ENCODE data around the gene MYO7A.

MYO7A gene

DNA sequence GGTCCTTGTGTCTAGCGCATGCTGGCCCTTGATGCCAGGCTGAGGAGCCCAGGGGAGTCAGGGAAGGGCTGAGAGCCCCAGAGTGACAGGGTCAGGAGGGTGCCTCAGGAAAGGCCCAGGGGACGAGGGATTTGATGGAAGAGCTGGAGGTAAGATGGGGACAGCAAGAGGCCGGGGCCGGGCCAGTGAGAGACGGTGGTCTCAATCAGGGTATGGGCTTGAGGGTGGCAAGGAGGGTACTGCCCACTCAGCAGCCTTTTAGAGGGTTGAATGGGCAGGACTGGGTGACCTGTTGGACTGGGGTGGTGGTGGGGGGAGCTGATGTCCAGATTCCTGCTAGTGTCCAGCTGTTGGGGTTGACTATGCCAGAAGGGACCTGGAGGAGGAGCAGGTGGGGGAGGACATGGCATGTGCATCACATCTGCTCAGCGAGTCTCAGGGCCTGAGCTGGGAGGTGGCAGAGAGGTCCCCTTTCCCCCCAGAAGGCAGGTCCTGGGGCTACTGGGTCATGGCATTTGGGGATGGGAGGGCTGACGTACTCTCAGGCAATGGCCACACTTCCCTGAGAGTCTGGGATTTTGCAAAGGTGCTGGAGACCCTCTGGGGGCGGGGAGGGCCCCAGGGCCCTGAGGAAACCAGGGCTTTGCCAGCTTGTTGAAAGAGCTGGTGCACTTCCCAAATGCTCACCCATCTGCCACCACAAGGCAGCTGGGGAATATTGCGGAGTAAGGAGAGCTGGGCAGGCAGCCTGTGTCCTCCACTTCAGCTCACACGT lies 18.4 kb downstream of the MYO7A start:
- Histone ChIP-seq H3K4me3 (IDR thresholded peaks at IDR 0.05; ENCODE audit: insufficient read depth, low read depth, low read length) (no peak overlapping the region), H3K79me2 (ENCODE audit: insufficient read depth, low read depth) (no peaks in the 10 kb centered on the region), H3K9ac (no peak overlapping the region), H2AFZ (ENCODE audit: low read depth) (no peak overlapping the region), H4K20me1 (ENCODE audit: insufficient read depth) (no peaks in the 10 kb centered on the region), H3K27ac (no peak overlapping the region), H3K27me3 (ENCODE audit: insufficient read depth, low read depth) (no peaks in the 10 kb centered on the region), H3K36me3 (ENCODE audit: insufficient read depth) (no peaks in the 10 kb centered on the region), H3K4me2 (no peak overlapping the region), H3K4me1 (ENCODE audit: low read depth, poor library complexity, severe bottlenecking) (no peaks in the 10 kb centered on the region)
- TF ChIP-seq, protein P1, sequence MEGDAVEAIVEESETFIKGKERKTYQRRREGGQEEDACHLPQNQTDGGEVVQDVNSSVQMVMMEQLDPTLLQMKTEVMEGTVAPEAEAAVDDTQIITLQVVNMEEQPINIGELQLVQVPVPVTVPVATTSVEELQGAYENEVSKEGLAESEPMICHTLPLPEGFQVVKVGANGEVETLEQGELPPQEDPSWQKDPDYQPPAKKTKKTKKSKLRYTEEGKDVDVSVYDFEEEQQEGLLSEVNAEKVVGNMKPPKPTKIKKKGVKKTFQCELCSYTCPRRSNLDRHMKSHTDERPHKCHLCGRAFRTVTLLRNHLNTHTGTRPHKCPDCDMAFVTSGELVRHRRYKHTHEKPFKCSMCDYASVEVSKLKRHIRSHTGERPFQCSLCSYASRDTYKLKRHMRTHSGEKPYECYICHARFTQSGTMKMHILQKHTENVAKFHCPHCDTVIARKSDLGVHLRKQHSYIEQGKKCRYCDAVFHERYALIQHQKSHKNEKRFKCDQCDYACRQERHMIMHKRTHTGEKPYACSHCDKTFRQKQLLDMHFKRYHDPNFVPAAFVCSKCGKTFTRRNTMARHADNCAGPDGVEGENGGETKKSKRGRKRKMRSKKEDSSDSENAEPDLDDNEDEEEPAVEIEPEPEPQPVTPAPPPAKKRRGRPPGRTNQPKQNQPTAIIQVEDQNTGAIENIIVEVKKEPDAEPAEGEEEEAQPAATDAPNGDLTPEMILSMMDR (conservative IDR thresholded peaks at IDR 0.05; ENCODE audit: low read depth, low read length) = no peak

DNA sequence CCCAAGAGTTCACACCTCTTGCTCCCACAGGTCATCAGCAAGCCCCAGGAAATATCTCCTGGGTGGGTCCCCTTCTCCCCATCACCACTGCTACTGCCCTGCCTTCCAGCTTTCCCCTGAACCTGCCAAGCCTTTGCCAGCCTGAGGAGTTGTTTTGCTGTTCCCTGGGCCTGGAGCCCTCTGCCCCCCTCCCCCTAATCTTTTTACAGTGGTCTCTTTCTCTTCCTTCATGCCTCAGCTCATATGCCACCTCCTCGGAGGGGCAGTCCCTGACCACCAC lies 18.9 kb downstream of the MYO7A start:
- Histone ChIP-seq H3K4me2 (no peak overlapping the region), H2AFZ (ENCODE audit: low read depth) (no peak overlapping the region), H3K36me3 (ENCODE audit: insufficient read depth) (no peaks in the 10 kb centered on the region), H3K27ac (no peak overlapping the region), H3K4me3 (IDR thresholded peaks at IDR 0.05; ENCODE audit: insufficient read depth, low read depth, low read length) (no peak overlapping the region), H3K4me1 (ENCODE audit: low read depth, poor library complexity, severe bottlenecking) (no peaks in the 10 kb centered on the region), H3K79me2 (ENCODE audit: insufficient read depth, low read depth) (no peaks in the 10 kb centered on the region), H3K27me3 (ENCODE audit: insufficient read depth, low read depth) (no peaks in the 10 kb centered on the region), H4K20me1 (ENCODE audit: insufficient read depth) (no peaks in the 10 kb centered on the region), H3K9ac (no peak overlapping the region)
- TF ChIP-seq, protein P1 (conservative IDR thresholded peaks at IDR 0.05; ENCODE audit: low read depth, low read length) = no peak

DNA sequence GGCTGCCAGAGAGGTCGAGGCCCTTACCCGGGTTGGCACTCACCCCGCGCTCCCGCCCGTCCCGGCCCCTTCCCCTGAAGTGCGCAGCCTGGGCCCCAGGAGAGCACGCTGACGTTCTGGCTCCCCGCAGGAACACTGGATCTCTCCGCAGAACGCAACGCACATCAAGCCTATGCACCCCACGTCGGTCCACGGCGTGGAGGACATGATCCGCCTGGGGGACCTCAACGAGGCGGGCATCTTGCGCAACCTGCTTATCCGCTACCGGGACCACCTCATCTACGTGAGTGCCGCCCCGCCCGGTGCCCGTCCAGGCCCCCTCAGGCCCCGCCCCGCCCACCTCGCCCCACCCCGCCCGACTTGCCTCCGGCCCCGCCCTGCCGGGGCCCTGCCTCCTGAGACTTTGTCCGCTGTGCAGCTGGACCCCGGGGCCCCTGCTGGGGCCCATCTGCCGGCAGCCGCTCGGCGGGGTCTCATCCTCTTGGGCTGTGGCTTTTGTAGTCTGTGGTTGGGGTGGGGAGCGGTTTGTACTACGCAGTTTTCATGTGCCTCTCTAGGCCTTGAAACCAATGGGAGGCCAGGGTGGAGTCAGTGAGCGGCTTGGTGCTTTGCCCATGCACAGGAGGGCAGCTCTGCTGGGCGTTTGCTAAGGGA lies 19.7 kb downstream of the MYO7A start:
- Histone ChIP-seq H3K36me3 (ENCODE audit: insufficient read depth) (no peaks in the 10 kb centered on the region), H3K9ac (no peak overlapping the region), H3K27me3 (ENCODE audit: insufficient read depth, low read depth) (no peaks in the 10 kb centered on the region), H3K27ac (no peak overlapping the region), H3K79me2 (ENCODE audit: insufficient read depth, low read depth) (no peaks in the 10 kb centered on the region), H3K4me1 (ENCODE audit: low read depth, poor library complexity, severe bottlenecking) (no peaks in the 10 kb centered on the region), H3K4me3 (IDR thresholded peaks at IDR 0.05; ENCODE audit: insufficient read depth, low read depth, low read length) (no peak overlapping the region), H2AFZ (ENCODE audit: low read depth) (no peak overlapping the region), H4K20me1 (ENCODE audit: insufficient read depth) (no peaks in the 10 kb centered on the region), H3K4me2 (no peak overlapping the region)
- TF ChIP-seq, protein P1 (conservative IDR thresholded peaks at IDR 0.05; ENCODE audit: low read depth, low read length) = no peak

DNA sequence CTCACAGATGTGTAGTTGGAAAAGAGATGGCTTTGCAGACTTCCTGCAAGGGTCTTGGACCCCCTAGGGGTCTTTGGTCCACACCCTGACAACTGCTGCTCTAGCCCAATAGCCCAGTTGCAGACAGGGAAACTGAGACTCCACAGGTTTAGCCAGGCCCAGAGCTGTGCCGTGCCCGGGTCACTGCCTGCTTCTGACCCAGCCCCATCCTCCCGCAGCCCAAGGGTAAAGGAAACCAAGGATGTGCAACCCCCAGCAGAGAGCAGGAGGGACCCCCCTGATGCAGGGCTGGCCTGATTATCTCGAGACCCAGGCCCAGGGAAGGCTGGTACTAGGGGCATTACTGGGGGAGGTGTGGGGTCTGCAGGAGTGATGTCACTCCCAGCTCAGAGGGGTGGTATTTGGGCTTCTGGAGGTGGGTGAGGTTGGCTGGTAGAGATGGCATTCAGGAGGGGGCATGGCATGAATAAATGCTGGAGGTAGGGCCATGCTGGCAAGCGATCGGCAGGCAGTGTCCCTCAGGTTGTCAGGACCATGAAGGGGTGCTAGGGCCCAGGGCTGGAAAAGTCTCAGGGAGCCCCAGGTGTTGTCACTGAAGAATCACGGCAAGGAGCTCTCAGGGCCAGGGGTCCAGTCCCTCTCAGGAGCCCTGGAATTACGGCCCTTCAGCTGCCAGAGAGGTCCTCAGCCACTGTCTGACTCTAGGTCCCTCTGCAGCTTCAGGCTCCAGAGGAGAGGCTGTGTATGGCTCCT lies 21.1 kb downstream of the MYO7A start:
- no peak overlapping the region for H3K9ac ChIP-seq
- no peak overlapping the region for H3K4me2 ChIP-seq
- H4K20me1 ChIP-seq (ENCODE audit: insufficient read depth) = no peaks in the 10 kb centered on the region
- no peak overlapping the region for H2AFZ ChIP-seq (ENCODE audit: low read depth)
- no peaks in the 10 kb centered on the region for H3K79me2 ChIP-seq (ENCODE audit: insufficient read depth, low read depth)
- H3K27ac ChIP-seq = no peak overlapping the region
- no peaks in the 10 kb centered on the region for H3K36me3 ChIP-seq (ENCODE audit: insufficient read depth)
- H3K4me1 ChIP-seq (ENCODE audit: low read depth, poor library complexity, severe bottlenecking) = no peaks in the 10 kb centered on the region
- H3K4me3 ChIP-seq (IDR thresholded peaks at IDR 0.05; ENCODE audit: insufficient read depth, low read depth, low read length) = no peak overlapping the region
- no peaks in the 10 kb centered on the region for H3K27me3 ChIP-seq (ENCODE audit: insufficient read depth, low read depth)
- TF ChIP-seq, protein P1 (conservative IDR thresholded peaks at IDR 0.05; ENCODE audit: low read depth, low read length) = no peak
